ENCODE data around the gene SGO2.

- TF ChIP-seq FOS (IDR thresholded peaks at IDR 0.05; ENCODE audit: borderline replicate concordance, insufficient read depth, low read length) (no peak), POLR2A (IDR thresholded peaks at IDR 0.05; ENCODE audit: low read depth, low read length) (no peak), CTCF (IDR thresholded peaks at IDR 0.05; ENCODE audit: extremely low read depth in 1 of 2, insufficient read depth in 1 of 2, low read depth in 1 of 2, low read length in 2 of 2) (no peak), GATA2 (IDR thresholded peaks at IDR 0.05; ENCODE audit: insufficient read depth, insufficient read length, low read depth, low read length) (no peak), MAX (IDR thresholded peaks at IDR 0.05; ENCODE audit: insufficient read depth, insufficient read length) (no peak), POLR2AphosphoS5 (IDR thresholded peaks at IDR 0.05; ENCODE audit: insufficient read depth, low read depth, low read length) (no peak), EZH2 (IDR thresholded peaks at IDR 0.05; ENCODE audit: borderline replicate concordance, low read depth, low read length, severe bottlenecking) (no peak)
Observed at GRCh38 chr2:200618054-200618419, 92.0 kb downstream of the SGO2 start.
